Breast epithelium (tissue), 3 donors: ENCODE measurements around the gene GRM4.

ENCODE experiments used
- CTCF ChIP-seq, 3 donors: fragments of 450-650 bp; IDR thresholded peaks; one replicate each; pipeline ENCODE4 v1.5.1; 2016 to 2017; ENCODE audit warnings: antibody characterized with exemption in 3 of 3, mild to moderate bottlenecking in 3 of 3, moderate library complexity in 3 of 3
- POLR2A ChIP-seq: fragments of 450-650 bp; IDR thresholded peaks from one replicate; pipeline ENCODE4 v1.6.1; 2016; ENCODE audit warnings: antibody characterized with exemption, mild to moderate bottlenecking, moderate library complexity
- POLR2AphosphoS5 ChIP-seq, 3 donors: sonication (generic); formaldehyde crosslinking; IDR thresholded peaks; one replicate each; pipeline ENCODE4 v1.6.1; 2017; ENCODE audit warnings: antibody characterized with exemption in 3 of 3

GRCh38 chr6:33998660-33999059 lies 147.2 kb downstream of the GRM4 start:
- TF ChIP-seq POLR2A: no peak
- no peak for TF ChIP-seq CTCF (IDR thresholded peaks at IDR 0.05)
- no peak for TF ChIP-seq POLR2AphosphoS5 (IDR thresholded peaks at IDR 0.05)
